ENCODE measurements around the gene SASH1. TPM values are rescaled to one million over a fixed set of nuclear protein-coding genes. Genes with fewer than 3 reads are reported as not detected.

The SASH1 gene
- total RNA-seq, 2 donors from 2014 or later = 77.0 to 82.3 TPM

- no peaks in the 10 kb centered on the region for H3K27me3 ChIP-seq (replicated peaks; ENCODE audit: insufficient read depth)
- H3K4me3 ChIP-seq = no peak overlapping the region
- H3K27ac ChIP-seq = no peak overlapping the region
- no peaks in the 10 kb centered on the region for H3K36me3 ChIP-seq
- TF ChIP-seq CTCF (IDR thresholded peaks at IDR 0.05) = no peak
- DNase-seq (ENCODE audit: low spot score) (no peak), ATAC-seq (ENCODE audit: insufficient number of reproducible peaks, low FRiP score, low read depth) (no peak)
- no peaks in the 10 kb centered on the region for H3K9me3 ChIP-seq
- no peaks in the 10 kb centered on the region for H3K4me1 ChIP-seq (ENCODE audit: control insufficient read depth in 1 of 2, low read depth in 2 of 2)
Measured at GRCh38 chr6:148556410-148556809, 213.8 kb downstream of the SASH1 start.

- TF ChIP-seq CTCF (IDR thresholded peaks at IDR 0.05) = no peak
Measured at GRCh38 chr6:148557796-148558321, 215.2 kb downstream of the SASH1 start.

GRCh38 chr6:148559848-148560433 is 217.3 kb downstream of the SASH1 start:
- ATAC-seq (ENCODE audit: insufficient number of reproducible peaks, low FRiP score, low read depth) = peak; percentile 36
- Histone ChIP-seq H3K4me3 (peak overlapping the region; percentile 71), H3K4me1 (ENCODE audit: control insufficient read depth in 1 of 2, low read depth in 2 of 2) (peaks cover 0 to 6% of the 10 kb centered on the region in 2 donors), H3K36me3 (no peaks in the 10 kb centered on the region), H3K27ac (no peak overlapping the region), H3K27me3 (replicated peaks; ENCODE audit: insufficient read depth) (no peaks in the 10 kb centered on the region), H3K9me3 (no peaks in the 10 kb centered on the region)
- peak; percentile 98 for TF ChIP-seq CTCF (IDR thresholded peaks at IDR 0.05)
- DNase-seq (ENCODE audit: low spot score) = no peak

More at GRCh38 chr6:148557796-148558321, 215.2 kb downstream of the SASH1 start:
- no peaks in the 10 kb centered on the region for H3K27me3 ChIP-seq (replicated peaks; ENCODE audit: insufficient read depth)
- H3K36me3 ChIP-seq = no peaks in the 10 kb centered on the region
- ATAC-seq (ENCODE audit: insufficient number of reproducible peaks, low FRiP score, low read depth) (no peak), DNase-seq (ENCODE audit: low spot score) (no peak)
- no peaks in the 10 kb centered on the region for H3K4me1 ChIP-seq (ENCODE audit: control insufficient read depth in 1 of 2, low read depth in 2 of 2)
- no peak overlapping the region for H3K27ac ChIP-seq
- H3K9me3 ChIP-seq = no peaks in the 10 kb centered on the region
- H3K4me3 ChIP-seq = no peak overlapping the region

GRCh38 chr6:148561629-148562028 is 219.0 kb downstream of the SASH1 start:
- no peak for TF ChIP-seq CTCF (IDR thresholded peaks at IDR 0.05)
- Histone ChIP-seq H3K9me3 (no peaks in the 10 kb centered on the region), H3K27ac (no peak overlapping the region), H3K4me1 (ENCODE audit: control insufficient read depth in 1 of 2, low read depth in 2 of 2) (peaks cover 13 to 22% of the 10 kb centered on the region in 2 donors), H3K36me3 (no peaks in the 10 kb centered on the region), H3K4me3 (no peak overlapping the region), H3K27me3 (replicated peaks; ENCODE audit: insufficient read depth) (no peaks in the 10 kb centered on the region)
- no peak for DNase-seq (ENCODE audit: low spot score)
- ATAC-seq (ENCODE audit: insufficient number of reproducible peaks, low FRiP score, low read depth) = no peak

GRCh38 chr6:148563066-148563465 is 220.4 kb downstream of the SASH1 start:
- no peaks in the 10 kb centered on the region for H3K27me3 ChIP-seq (replicated peaks; ENCODE audit: insufficient read depth)
- TF ChIP-seq CTCF (IDR thresholded peaks at IDR 0.05) = no peak
- ATAC-seq (ENCODE audit: insufficient number of reproducible peaks, low FRiP score, low read depth) (no peak), DNase-seq (ENCODE audit: low spot score) (no peak)
- peaks cover 15 to 24% of the 10 kb centered on the region in 2 donors for H3K4me1 ChIP-seq (ENCODE audit: control insufficient read depth in 1 of 2, low read depth in 2 of 2)
- no peak overlapping the region for H3K4me3 ChIP-seq
- H3K36me3 ChIP-seq = no peaks in the 10 kb centered on the region
- H3K9me3 ChIP-seq = no peaks in the 10 kb centered on the region
- no peak overlapping the region for H3K27ac ChIP-seq

All from thoracic aorta (tissue), 2 donors.